Stimulated activated CD4-positive, alpha-beta T cell treated with anti-CD3 and anti-CD28 coated beads, Interleukin-12 subunit alpha, Interleukin-12 subunit beta, amount 100 ng/mL, for 48 hours (primary cell): ENCODE results near the gene ATP1A2.
"Not testable (repeated sequence)": the region's sequence is repeated elsewhere in the genome, so short reads cannot be mapped to it uniquely, and the experiment has no call there.

Experiments used
- DNase-seq, 3 donors: peaks; one replicate each; pipeline ENCODE4 v3.0.0-alpha.2; 2020; ENCODE audit warnings: low read depth in 2 of 3, low spot score in 1 of 3

ATP1A2 gene

GRCh38 chr1:160123726-160124125, 8.2 kb downstream of the ATP1A2 start:
- no peak for DNase-seq

- DNase-seq: no peak
Measured at GRCh38 chr1:160124705-160125478, 9.3 kb downstream of the ATP1A2 start.

DNA sequence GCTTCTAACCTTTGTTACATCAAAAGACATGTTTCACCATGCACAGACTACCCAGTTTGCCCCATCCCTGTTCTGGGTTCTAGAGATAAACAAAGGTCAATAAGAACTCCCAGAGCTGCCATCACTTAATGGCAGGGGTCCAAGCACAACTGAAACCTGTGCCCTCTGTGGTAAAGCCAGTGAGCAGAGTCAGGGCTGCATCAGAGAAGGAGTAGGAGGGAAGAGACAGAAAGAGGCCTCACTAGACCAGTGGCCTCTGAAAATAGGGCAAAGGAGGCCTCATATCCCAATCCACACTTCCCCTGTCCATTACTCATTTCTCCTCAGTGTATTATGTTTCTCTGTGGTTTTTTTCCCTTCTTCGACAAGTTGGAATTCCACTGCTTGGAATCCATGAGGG, 10.2 kb downstream of the ATP1A2 start:
- no peak for DNase-seq

GRCh38 chr1:160126342-160126741, 10.8 kb downstream of the ATP1A2 start:
- DNase-seq: not testable (repeated sequence)

DNA sequence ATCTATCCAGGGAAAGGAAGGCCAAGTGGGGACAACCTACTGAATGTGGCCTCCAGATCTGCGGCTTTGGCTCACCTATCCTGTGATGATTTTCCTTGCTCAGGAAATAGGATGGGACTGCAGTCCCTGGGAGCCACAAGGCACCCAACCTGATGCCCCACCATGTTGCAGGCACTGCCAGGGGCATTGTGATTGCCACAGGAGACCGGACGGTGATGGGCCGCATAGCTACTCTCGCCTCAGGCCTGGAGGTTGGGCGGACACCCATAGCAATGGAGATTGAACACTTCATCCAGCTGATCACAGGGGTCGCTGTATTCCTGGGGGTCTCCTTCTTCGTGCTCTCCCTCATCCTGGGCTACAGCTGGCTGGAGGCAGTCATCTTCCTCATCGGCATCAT, 11.8 kb downstream of the ATP1A2 start:
- no peak for DNase-seq

DNA sequence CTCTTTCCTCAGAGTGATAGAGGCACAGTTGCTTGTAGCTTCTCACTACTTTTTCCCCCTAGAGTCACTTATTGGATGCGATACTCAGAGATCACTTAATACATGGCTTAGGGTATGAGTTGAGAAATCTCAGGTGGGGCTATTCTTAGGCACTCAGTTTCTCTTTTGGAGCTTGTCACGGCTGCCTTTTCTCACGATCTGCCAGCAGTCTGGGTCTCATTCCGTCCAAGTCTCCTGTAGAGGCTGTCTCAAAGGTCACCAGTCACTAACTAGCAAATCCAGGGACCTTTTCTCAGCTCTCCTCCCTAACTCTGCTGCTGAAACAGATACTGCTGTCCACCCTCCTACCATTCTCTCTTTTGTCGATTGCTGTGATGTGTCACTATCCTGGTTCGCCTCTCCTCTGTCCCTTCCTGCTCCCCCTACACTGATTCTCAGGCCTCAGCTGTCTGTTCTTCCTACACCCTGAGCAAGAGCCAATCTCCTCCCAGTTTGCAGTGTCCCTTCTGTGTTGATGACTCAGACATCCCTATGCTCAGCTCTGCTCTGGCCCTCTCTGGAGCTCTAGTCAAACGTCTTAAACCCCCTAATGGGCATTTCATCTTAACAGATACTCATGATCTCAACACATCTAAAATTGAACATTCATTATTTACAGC, 12.4 kb downstream of the ATP1A2 start:
- no peak for DNase-seq

GRCh38 chr1:160128636-160129035, 13.1 kb downstream of the ATP1A2 start:
- no peak for DNase-seq

- DNase-seq: no peak
Measured at GRCh38 chr1:160129046-160129445, 13.5 kb downstream of the ATP1A2 start.

DNA sequence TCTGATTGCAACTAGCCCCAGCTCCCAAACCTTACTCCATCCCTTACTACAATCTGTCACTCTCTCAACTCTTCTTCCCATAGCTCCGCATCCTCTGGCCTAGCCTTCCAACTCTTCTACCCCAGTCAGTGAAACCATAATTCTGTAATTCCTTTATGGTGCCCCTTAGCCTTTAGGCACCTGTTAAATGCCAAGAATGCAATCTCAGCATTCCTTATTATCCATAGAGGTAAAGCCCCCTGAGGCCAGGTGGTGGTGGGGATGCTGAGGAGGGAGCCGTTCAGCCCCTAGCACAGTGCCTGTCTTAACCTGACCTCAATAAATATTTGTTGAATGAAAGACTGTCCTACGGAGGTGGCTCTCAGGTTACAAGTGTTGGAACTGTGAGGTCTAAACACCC, 14.0 kb downstream of the ATP1A2 start:
- no peak for DNase-seq

DNA sequence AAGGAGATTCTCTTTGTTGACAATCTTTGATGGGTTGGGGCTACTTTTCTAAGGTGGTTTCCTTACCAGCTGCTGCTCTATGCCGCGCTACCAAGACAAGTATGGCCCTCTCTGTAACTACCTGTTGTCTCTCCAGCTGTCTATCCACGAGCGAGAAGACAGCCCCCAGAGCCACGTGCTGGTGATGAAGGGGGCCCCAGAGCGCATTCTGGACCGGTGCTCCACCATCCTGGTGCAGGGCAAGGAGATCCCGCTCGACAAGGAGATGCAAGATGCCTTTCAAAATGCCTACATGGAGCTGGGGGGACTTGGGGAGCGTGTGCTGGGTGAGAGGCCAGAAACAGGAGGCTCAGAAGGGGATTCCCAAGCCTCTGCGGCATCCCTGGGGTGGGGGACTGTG, 14.4 kb downstream of the ATP1A2 start:
- no peak for DNase-seq

- no peak for DNase-seq
Measured at GRCh38 chr1:160130486-160130885, 14.9 kb downstream of the ATP1A2 start.

DNA sequence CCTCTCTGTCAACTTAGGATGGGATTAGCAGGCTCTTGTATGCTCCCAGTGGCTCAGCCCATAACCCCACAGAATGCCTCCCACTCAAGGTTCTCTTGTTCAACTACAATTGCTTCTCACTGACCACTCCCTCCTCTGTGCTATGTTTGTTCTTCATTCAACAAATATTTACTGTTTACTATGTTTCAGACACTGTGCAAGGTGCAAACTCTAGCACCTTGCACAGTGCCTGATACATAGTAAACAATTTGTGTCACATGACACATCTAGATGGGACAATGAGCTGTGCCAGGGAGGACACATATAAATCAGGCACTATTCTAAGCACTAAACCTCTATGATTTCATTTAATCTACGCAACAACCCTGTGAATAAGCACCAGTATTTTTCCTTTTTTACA, 15.4 kb downstream of the ATP1A2 start:
- DNase-seq: no peak

DNA sequence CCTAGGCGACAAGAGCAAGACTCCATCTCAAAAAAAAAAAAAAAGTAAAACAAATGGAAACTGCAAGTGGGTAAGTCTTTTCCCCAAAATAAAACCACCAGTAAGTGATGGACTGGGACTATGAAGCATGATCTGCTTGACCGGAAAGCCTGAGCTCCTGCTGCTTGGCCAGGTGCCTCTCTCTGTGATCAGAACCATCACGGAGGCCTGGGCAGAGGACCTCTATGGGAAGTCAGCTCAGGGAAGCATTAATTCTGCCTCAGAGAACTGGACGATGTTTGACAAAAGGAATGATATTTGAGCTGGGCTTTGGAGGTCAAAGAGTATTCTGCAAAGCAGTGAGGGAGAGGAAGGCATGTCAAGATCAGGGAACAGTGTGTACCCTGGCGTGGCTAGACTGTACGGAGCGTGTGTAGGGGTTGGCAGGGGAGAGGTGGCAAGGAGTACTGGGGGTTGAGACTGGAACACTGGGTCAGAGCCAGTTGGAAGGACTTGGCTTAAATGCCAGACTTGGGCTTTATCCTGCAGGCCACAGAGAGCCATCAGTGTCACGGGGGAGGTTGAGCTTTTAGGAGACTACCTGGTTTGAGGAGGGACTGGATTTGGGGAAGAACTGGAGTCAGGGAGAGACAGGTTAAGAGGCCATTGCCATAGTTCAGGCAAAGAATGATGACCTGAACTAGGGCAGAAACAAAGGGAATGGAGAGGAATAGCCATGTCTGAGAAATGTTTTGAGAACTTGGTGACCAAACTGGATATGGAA, 16.4 kb downstream of the ATP1A2 start:
- DNase-seq: no peak

DNA sequence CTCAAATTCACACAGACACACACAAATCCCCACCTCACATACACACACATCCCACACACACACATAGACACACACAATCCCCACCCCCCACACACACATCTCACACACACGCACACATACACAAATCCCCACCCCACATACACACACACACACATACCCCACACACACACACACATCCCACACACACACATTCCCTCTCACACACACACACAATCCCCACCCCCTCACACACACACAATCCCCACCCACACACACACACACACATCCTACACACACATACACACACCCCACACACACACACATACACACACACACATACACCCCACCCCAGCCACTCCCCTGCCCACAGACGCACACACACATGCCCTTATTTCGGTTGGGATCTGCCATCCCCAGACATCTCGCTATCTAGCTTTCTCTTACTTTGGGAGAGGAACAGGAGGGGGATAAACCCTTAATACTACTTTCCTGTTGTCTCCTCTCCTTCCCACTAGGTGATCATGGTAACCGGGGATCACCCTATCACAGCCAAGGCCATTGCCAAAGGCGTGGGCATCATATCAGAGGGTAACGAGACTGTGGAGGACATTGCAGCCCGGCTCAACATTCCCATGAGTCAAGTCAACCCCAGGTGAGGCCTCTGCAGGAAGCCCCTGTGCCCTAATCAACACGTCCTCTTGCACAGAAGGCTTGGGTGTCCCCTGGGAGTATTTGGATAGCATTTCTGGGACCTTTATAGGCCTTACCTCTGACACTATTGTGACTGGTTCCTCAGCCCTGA, 18.6 kb downstream of the ATP1A2 start:
- DNase-seq: no peak

DNA sequence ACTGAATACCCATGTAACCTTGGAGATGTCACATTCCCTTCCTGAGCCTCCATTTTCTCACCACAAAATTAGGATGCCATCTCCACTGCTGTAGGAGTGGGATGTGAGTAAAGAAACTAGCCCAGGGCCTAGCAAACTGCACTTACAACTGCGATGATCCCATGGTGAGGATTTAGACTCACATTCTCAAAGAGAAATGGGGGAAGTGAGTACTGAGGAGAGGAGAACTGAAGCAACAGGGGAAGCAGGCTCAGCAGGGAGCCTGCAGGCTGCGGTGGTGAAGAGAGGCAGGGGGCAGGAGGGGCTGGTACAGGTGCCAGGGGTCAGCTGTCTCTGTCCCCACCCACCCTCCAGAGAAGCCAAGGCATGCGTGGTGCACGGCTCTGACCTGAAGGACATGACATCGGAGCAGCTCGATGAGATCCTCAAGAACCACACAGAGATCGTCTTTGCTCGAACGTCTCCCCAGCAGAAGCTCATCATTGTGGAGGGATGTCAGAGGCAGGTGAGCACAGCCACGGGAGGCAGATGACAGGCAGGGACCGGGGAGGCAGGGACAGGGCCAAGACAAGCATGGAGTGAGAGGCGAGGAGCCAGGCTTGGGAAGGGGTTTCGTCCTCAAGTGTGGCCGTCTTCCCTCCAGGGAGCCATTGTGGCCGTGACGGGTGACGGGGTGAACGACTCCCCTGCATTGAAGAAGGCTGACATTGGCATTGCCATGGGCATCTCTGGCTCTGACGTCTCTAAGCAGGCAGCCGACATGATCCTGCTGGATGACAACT, 19.4 kb downstream of the ATP1A2 start:
- no peak for DNase-seq

DNA sequence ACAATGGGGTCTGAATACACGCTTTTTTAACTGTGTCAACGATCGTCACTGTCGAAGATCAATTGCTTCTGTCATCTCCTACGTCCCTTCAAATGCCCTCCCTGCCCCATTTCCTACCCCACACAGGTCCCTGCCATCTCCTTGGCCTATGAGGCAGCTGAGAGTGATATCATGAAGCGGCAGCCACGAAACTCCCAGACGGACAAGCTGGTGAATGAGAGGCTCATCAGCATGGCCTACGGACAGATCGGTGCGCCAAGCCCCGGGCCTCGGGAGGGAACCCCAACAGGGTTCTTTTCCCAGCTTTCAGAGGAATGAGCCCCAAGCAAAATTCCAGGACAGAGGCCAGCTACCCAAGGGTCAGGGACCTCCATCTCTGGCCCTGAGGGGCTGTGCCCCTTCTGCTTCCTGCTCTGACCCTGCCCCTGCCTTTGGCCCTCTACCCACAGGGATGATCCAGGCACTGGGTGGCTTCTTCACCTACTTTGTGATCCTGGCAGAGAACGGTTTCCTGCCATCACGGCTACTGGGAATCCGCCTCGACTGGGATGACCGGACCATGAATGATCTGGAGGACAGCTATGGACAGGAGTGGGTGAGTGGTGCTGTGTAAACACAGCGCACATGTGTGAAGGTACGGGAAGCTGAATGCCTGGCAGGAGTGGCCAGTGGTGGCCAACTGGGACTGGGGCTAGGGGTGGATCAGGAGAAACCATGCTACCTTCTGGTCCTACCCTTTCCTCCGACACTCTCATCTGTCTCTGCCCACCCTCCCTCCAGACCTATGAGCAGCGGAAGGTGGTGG, 20.8 kb downstream of the ATP1A2 start:
- no peak for DNase-seq

DNA sequence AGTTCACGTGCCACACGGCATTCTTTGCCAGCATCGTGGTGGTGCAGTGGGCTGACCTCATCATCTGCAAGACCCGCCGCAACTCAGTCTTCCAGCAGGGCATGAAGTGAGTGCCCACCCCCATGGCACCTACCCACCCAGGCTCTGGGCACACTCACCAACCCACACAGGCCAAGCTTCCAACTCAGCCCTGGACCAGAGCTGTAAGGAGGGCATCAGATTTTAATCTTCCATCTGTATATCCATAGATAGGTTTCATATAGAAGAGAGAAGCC, 21.3 kb downstream of the ATP1A2 start:
- no peak for DNase-seq

- DNase-seq: no peak
Measured at GRCh38 chr1:160137216-160137862, 21.8 kb downstream of the ATP1A2 start.

DNA sequence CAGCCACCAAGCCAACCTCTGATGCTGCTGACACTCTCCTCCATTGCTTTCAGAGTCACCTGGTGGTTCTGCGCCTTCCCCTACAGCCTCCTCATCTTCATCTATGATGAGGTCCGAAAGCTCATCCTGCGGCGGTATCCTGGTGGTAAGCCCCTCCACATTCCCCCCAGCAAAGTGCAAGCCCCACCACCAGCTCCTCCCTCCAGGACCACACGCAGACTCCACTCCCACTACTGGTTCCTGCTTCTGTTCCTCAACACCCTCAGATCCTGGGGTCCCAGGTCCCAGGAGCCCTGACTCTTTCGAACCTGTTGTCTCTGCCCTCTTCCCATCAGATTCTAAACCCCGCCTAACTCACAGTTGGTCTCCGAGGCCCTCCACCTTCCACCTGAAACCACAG, 24.3 kb downstream of the ATP1A2 start:
- DNase-seq: no peak

GRCh38 chr1:160143695-160144094, 28.1 kb downstream of the ATP1A2 start:
- no peak for DNase-seq
